ENCODE data around the gene ZNF813.
"Not testable (repeated sequence)": the region's sequence is repeated elsewhere in the genome, so short reads cannot be mapped to it uniquely, and the experiment has no call there.

Gene ZNF813

DNA sequence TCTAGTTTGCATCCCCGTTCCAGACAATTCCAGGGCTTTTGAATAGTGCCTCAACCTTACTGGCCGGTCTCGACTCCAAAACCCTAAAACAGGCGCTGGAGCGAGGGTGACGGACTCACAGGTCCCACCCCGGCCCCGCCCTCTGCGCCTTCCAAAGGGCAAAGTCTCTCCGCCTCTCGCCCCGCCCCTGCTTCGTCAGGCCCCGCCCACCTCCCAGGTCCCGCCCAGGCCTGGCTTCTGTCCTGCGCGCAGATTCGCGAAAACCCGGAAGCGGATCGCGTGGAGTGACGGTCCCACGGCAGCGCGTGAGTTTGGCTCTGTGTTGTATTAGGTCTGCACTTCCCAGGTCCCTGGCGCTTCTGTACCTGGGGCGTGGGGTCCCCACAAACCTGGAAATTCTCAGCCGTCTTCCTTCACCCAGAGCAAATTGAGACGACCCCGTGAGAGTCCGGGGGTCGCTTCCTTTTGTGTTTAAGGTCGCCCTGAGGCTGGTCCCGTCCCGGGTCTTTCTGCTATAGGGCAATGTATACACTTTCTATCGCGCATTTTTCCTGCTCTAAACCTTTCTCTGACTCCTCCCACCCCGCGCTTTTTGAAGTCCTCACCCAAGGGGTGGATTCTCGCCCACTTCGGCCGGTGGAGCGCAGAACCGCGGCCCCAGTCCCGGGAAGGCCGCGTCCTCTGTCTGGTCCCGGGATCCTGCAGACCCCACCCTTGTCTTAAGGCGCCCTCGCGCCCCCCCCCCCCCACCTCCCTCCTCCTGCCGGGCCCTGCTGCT is at the start of gene ZNF813:
TSS of gene ZNF813 (plus strand) at position 249 of the 778 bp plus-strand sequence. CDS start 16,090 bp downstream, outside the sequence.
- TF ChIP-seq, protein P1, sequence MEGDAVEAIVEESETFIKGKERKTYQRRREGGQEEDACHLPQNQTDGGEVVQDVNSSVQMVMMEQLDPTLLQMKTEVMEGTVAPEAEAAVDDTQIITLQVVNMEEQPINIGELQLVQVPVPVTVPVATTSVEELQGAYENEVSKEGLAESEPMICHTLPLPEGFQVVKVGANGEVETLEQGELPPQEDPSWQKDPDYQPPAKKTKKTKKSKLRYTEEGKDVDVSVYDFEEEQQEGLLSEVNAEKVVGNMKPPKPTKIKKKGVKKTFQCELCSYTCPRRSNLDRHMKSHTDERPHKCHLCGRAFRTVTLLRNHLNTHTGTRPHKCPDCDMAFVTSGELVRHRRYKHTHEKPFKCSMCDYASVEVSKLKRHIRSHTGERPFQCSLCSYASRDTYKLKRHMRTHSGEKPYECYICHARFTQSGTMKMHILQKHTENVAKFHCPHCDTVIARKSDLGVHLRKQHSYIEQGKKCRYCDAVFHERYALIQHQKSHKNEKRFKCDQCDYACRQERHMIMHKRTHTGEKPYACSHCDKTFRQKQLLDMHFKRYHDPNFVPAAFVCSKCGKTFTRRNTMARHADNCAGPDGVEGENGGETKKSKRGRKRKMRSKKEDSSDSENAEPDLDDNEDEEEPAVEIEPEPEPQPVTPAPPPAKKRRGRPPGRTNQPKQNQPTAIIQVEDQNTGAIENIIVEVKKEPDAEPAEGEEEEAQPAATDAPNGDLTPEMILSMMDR (IDR thresholded peaks at IDR 0.05; ENCODE audit: low read length), result no peak
- TF ChIP-seq EZH2 (IDR thresholded peaks at IDR 0.05; ENCODE audit: borderline replicate concordance, low read length), result no peak
- 0 out of 2 replicates have a peak, but pooled peaks cover 4% of the 10 kb centered on the region for H3K9me3 ChIP-seq (ENCODE audit: low read length)
- peak within 1 kb of the TSS; percentile 65 for H3K4me2 ChIP-seq (ENCODE audit: low read length)
- H2AFZ ChIP-seq (ENCODE audit: low read length), result no peak within 1 kb of the TSS
- no peaks in the 10 kb centered on the region for H3K27me3 ChIP-seq (ENCODE audit: insufficient read depth, low read length)
- H3K9ac ChIP-seq (ENCODE audit: low read length), result peak within 1 kb of the TSS; percentile 78
- no peaks in the 10 kb centered on the region for H3F3A ChIP-seq (ENCODE audit: insufficient read depth, low read length)
- no peaks in the 10 kb centered on the region for H3K9me2 ChIP-seq (ENCODE audit: low read depth, low read length)
- H3K4me1 ChIP-seq (ENCODE audit: insufficient read depth, low read length, severe bottlenecking), result peaks cover 6% of the 10 kb centered on the region
- H3K27ac ChIP-seq (ENCODE audit: low read depth, low read length, poor library complexity, severe bottlenecking), result peak within 1 kb of the TSS; percentile 50
- peaks cover 15% of the 10 kb centered on the region for H3K36me3 ChIP-seq (ENCODE audit: insufficient read depth, low read length)
- H3K79me2 ChIP-seq (ENCODE audit: insufficient read depth, low read length), result no peaks in the 10 kb centered on the region
- H4K20me1 ChIP-seq (ENCODE audit: insufficient read depth, low read length), result no peaks in the 10 kb centered on the region
- peak within 1 kb of the TSS; percentile 77 for H3K4me3 ChIP-seq (ENCODE audit: low read depth, low read length, poor library complexity, severe bottlenecking)

DNA sequence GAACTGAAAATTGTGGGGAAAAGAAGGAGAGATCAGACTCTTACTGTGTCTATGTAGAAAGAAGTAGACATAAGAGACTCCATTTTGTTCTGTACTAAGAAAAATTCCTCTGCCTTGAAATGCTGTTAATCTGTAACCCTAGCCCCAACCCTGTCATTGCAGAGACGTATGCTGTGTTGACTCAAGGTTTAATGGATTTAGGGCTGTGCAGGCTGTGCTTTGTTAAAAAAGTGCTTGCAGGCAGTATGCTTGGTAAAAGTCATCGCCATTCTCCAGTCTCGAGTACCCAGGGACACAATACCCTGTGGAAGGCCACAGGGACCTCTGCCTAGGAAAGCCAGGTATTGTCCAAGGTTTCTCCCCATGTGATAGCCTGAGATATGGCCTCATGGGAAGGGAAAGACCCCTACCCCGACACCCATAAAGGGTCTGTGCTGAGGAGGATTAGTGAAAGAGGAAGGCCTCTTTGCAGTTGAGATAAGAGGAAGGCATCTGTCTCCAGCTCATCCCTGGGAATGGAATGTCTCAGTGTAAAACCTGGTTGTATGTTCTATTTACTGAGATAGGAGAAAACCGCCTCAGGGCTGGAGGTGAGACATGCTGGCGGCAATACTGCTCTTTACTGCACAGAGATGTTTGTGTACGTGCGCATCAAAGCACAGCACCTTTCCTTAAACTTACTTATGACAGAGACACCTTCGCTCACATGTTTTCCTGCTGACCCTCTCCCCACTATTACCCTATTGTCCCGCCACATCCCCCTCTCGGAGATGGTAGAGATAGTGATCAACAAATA is 46.8 kb upstream of the ZNF813 start:
- H3K9me3 ChIP-seq (ENCODE audit: low read length); H3F3A ChIP-seq (ENCODE audit: insufficient read depth, low read length); H3K79me2 ChIP-seq (ENCODE audit: insufficient read depth, low read length); H3K36me3 ChIP-seq (ENCODE audit: insufficient read depth, low read length); H4K20me1 ChIP-seq (ENCODE audit: insufficient read depth, low read length); H3K4me1 ChIP-seq (ENCODE audit: insufficient read depth, low read length, severe bottlenecking); H2AFZ ChIP-seq (ENCODE audit: low read length); H3K27me3 ChIP-seq (ENCODE audit: insufficient read depth, low read length); H3K27ac ChIP-seq (ENCODE audit: low read depth, low read length, poor library complexity, severe bottlenecking); H3K4me3 ChIP-seq (ENCODE audit: low read depth, low read length, poor library complexity, severe bottlenecking); H3K4me2 ChIP-seq (ENCODE audit: low read length); H3K9me2 ChIP-seq (ENCODE audit: low read depth, low read length); H3K9ac ChIP-seq (ENCODE audit: low read length): not testable (repeated sequence)

DNA sequence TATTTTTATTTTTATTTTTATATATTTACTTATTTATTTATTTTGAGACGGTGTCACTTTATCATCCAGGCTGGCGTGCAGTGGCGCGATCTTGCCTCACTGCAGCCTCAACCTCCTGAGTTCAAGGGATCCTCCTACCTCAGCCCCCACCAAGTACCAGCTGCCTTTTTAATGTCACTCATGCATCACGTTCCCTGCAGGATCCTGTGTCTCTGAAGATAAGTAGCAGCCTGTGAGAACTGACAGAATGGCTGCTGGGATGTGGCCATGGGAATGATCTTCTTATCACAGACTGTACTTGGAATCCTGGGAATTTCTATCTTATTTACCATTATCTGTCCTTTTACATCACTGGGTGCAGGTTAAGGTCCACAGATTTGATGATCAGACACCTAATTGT is 45.0 kb upstream of the ZNF813 start:
- no peak overlapping the region for H3K27ac ChIP-seq (ENCODE audit: low read depth, low read length, poor library complexity, severe bottlenecking)
- no peak overlapping the region for H2AFZ ChIP-seq (ENCODE audit: low read length)
- no peaks in the 10 kb centered on the region for H3K79me2 ChIP-seq (ENCODE audit: insufficient read depth, low read length)
- H4K20me1 ChIP-seq (ENCODE audit: insufficient read depth, low read length), result no peaks in the 10 kb centered on the region
- no peaks in the 10 kb centered on the region for H3K4me1 ChIP-seq (ENCODE audit: insufficient read depth, low read length, severe bottlenecking)
- H3K4me2 ChIP-seq (ENCODE audit: low read length), result no peak overlapping the region
- H3K9me3 ChIP-seq (ENCODE audit: low read length), result no peaks in the 10 kb centered on the region
- no peaks in the 10 kb centered on the region for H3F3A ChIP-seq (ENCODE audit: insufficient read depth, low read length)
- no peak for TF ChIP-seq EZH2 (IDR thresholded peaks at IDR 0.05; ENCODE audit: borderline replicate concordance, low read length)
- TF ChIP-seq, protein P1 (IDR thresholded peaks at IDR 0.05; ENCODE audit: low read length), result no peak
- H3K4me3 ChIP-seq (ENCODE audit: low read depth, low read length, poor library complexity, severe bottlenecking), result no peak overlapping the region
- H3K9me2 ChIP-seq (ENCODE audit: low read depth, low read length), result no peaks in the 10 kb centered on the region
- no peaks in the 10 kb centered on the region for H3K27me3 ChIP-seq (ENCODE audit: insufficient read depth, low read length)
- no peak overlapping the region for H3K9ac ChIP-seq (ENCODE audit: low read length)
- H3K36me3 ChIP-seq (ENCODE audit: insufficient read depth, low read length), result no peaks in the 10 kb centered on the region

DNA sequence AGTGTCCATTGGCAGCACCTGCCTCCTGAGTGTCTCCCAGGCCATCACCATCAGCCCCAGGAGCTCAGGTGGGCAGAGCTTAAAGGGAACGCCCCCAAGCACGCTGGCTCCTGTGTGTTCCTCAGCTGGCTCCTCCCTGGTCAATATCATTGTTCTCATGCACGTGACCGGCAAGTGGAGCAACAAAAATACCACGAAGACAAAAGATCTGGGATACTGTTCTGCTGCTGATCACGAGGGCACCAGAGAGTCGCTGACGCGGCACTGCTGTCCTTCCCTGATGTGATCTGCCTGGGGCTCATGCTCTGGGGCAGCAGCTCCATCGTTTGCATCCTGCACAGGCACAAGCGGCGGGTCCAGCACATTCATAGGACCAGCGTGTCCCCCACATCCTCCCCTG is 44.5 kb upstream of the ZNF813 start:
- not testable (repeated sequence) for H3K4me1 ChIP-seq (ENCODE audit: insufficient read depth, low read length, severe bottlenecking); H3K9me3 ChIP-seq (ENCODE audit: low read length); H3K27me3 ChIP-seq (ENCODE audit: insufficient read depth, low read length); H3K36me3 ChIP-seq (ENCODE audit: insufficient read depth, low read length); H3K27ac ChIP-seq (ENCODE audit: low read depth, low read length, poor library complexity, severe bottlenecking); H4K20me1 ChIP-seq (ENCODE audit: insufficient read depth, low read length); H3K79me2 ChIP-seq (ENCODE audit: insufficient read depth, low read length); H3K9ac ChIP-seq (ENCODE audit: low read length); H3K9me2 ChIP-seq (ENCODE audit: low read depth, low read length); H3K4me2 ChIP-seq (ENCODE audit: low read length); H2AFZ ChIP-seq (ENCODE audit: low read length); H3F3A ChIP-seq (ENCODE audit: insufficient read depth, low read length); H3K4me3 ChIP-seq (ENCODE audit: low read depth, low read length, poor library complexity, severe bottlenecking)
